ENCODE data around the gene MYO7B.

The MYO7B gene

GRCh38 chr2:127624320-127624755 is 88.9 kb downstream of the MYO7B start:
- no peak overlapping the region for H3K4me3 ChIP-seq (ENCODE audit: low read depth, low read length)
- H3K27me3 ChIP-seq (replicated peaks), result no peaks in the 10 kb centered on the region
- no peak for DNase-seq
- no peak overlapping the region for H3K27ac ChIP-seq
- no peaks in the 10 kb centered on the region for H3K36me3 ChIP-seq (replicated peaks)
- in situ Hi-C loops (cut with HindIII; ENCODE audit: low pct_ligation_motif_present, low sequenced_read_pairs), result no loop called here
- no peak for TF ChIP-seq CTCF (IDR thresholded peaks at IDR 0.05; ENCODE audit: low read depth, low read length, missing control alignments)

GRCh38 chr2:127624756-127625571 is 89.5 kb downstream of the MYO7B start:
- no peak for DNase-seq
- H3K27ac ChIP-seq, result no peak overlapping the region
- H3K4me3 ChIP-seq (ENCODE audit: low read depth, low read length), result no peak overlapping the region
- no peak for TF ChIP-seq CTCF (IDR thresholded peaks at IDR 0.05; ENCODE audit: low read depth, low read length, missing control alignments)
- in situ Hi-C loops (cut with HindIII; ENCODE audit: low pct_ligation_motif_present, low sequenced_read_pairs), result no loop called here
- H3K27me3 ChIP-seq (replicated peaks), result no peaks in the 10 kb centered on the region
- no peaks in the 10 kb centered on the region for H3K36me3 ChIP-seq (replicated peaks)

GRCh38 chr2:127625572-127625951 is 90.1 kb downstream of the MYO7B start:
- DNase-seq, result no peak
- no peaks in the 10 kb centered on the region for H3K36me3 ChIP-seq (replicated peaks)
- H3K27ac ChIP-seq, result no peak overlapping the region
- H3K27me3 ChIP-seq (replicated peaks), result no peaks in the 10 kb centered on the region
- in situ Hi-C loops (cut with HindIII; ENCODE audit: low pct_ligation_motif_present, low sequenced_read_pairs), result no loop called here
- TF ChIP-seq CTCF (IDR thresholded peaks at IDR 0.05; ENCODE audit: low read depth, low read length, missing control alignments), result no peak
- no peak overlapping the region for H3K4me3 ChIP-seq (ENCODE audit: low read depth, low read length)

- TF ChIP-seq CTCF (IDR thresholded peaks at IDR 0.05; ENCODE audit: low read depth, low read length, missing control alignments), result no peak
- no peak for DNase-seq
Measured at GRCh38 chr2:127626175-127626574, 90.7 kb downstream of the MYO7B start.

GRCh38 chr2:127626917-127627739 is 91.6 kb downstream of the MYO7B start:
- TF ChIP-seq CTCF (IDR thresholded peaks at IDR 0.05; ENCODE audit: low read depth, low read length, missing control alignments), result no peak
- in situ Hi-C loops (cut with HindIII; ENCODE audit: low pct_ligation_motif_present, low sequenced_read_pairs), result no loop called here
- H3K36me3 ChIP-seq (replicated peaks), result no peaks in the 10 kb centered on the region
- H3K27ac ChIP-seq, result no peak overlapping the region
- no peaks in the 10 kb centered on the region for H3K27me3 ChIP-seq (replicated peaks)
- DNase-seq, result no peak
- H3K4me3 ChIP-seq (ENCODE audit: low read depth, low read length), result no peak overlapping the region

More at GRCh38 chr2:127626175-127626574, 90.7 kb downstream of the MYO7B start:
- no peaks in the 10 kb centered on the region for H3K27me3 ChIP-seq (replicated peaks)
- H3K27ac ChIP-seq, result no peak overlapping the region
- in situ Hi-C loops (cut with HindIII; ENCODE audit: low pct_ligation_motif_present, low sequenced_read_pairs), result no loop called here
- no peaks in the 10 kb centered on the region for H3K36me3 ChIP-seq (replicated peaks)
- no peak overlapping the region for H3K4me3 ChIP-seq (ENCODE audit: low read depth, low read length)

Measured in brain microvascular endothelial cell (primary cell).